PC-9 (cell line): ENCODE measurements around the gene TIMM23. TPM values are rescaled to one million over a fixed set of nuclear protein-coding genes. Genes with fewer than 3 reads are reported as not detected.
A peak's percentile ranks its signal among the peaks of the same experiment; 100 is the strongest.

Experiments
- BruUV-seq: library from RNA; stranded (reverse); fragments of 400-500 nt; replicated peaks from 2 replicates; lab custom pipeline; 2021; lab: Mats Ljungman, UMichigan
- CTCF ChIA-PET: fragments of 300-600 bp; sonication (Branson Sonifier 250); formaldehyde crosslinking; loops from one replicate; lab custom pipeline; 2022; ENCODE audit warnings: antibody characterized with exemption; lab: Charles Lee
- POLR2A ChIA-PET: fragments of 300-600 bp; sonication (Branson Sonifier 250); formaldehyde crosslinking; loops from one replicate; lab custom pipeline; 2022; ENCODE audit warnings: antibody characterized with exemption; ENCODE audit not compliant: unreplicated experiment; lab: Charles Lee
- DNase-seq, 2 experiments: peaks; one replicate each; pipeline versions ENCODE4 v3.0.0 to v3.0.0-alpha.2; 2015 to 2022; ENCODE audit warnings: mixed read lengths in 1 of 2
- H2AFZ ChIP-seq: fragments of 200-600 bp; sonication (generic); 2 replicates; pipeline ENCODE4 v1.8.1; 2017; ENCODE audit warnings: antibody characterized with exemption
- H3F3A ChIP-seq: fragments of 200-600 bp; sonication (generic); 2 replicates; pipeline ENCODE4 v1.8.1; 2017; ENCODE audit warnings: antibody characterized with exemption, mild to moderate bottlenecking, low read depth; ENCODE audit not compliant: insufficient read depth
- H3K27ac ChIP-seq: fragments of 200-600 bp; sonication (generic); 2 replicates; pipeline ENCODE4 v1.6.1; 2016; ENCODE audit warnings: mixed run types
- H3K27me3 ChIP-seq: fragments of 200-600 bp; sonication (generic); 2 replicates; pipeline ENCODE4 v1.6.1; 2016; ENCODE audit warnings: low read depth, mixed run types; ENCODE audit not compliant: insufficient read depth
- H3K36me3 ChIP-seq: fragments of 200-600 bp; sonication (generic); 2 replicates; pipeline ENCODE4 v1.6.1; 2016; ENCODE audit warnings: low read depth, mixed run types
- H3K4me1 ChIP-seq: fragments of 200-600 bp; sonication (generic); replicated peaks from 2 replicates; pipeline ENCODE4 v1.6.1; 2016; ENCODE audit warnings: mixed run types; ENCODE audit not compliant: insufficient read depth
- H3K4me2 ChIP-seq: fragments of 200-600 bp; sonication (generic); 2 replicates; pipeline ENCODE4 v1.6.1; 2017; ENCODE audit warnings: mixed run types
- H3K4me3 ChIP-seq: fragments of 200-600 bp; sonication (generic); 2 replicates; pipeline ENCODE4 v1.6.1; 2016; ENCODE audit warnings: mixed run types
- H3K79me2 ChIP-seq: fragments of 200-600 bp; sonication (generic); 2 replicates; pipeline ENCODE4 v1.6.1; 2017; ENCODE audit warnings: low read depth, mixed run types
- H3K9me2 ChIP-seq: fragments of 200-600 bp; sonication (generic); 2 replicates; pipeline ENCODE4 v1.8.1; 2017; ENCODE audit warnings: mild to moderate bottlenecking; ENCODE audit not compliant: insufficient read depth
- H3K9me3 ChIP-seq: fragments of 200-600 bp; sonication (generic); 2 replicates; pipeline ENCODE4 v1.8.1; 2016; ENCODE audit warnings: low read depth; ENCODE audit not compliant: insufficient read depth
- H4K20me1 ChIP-seq: fragments of 200-600 bp; sonication (generic); 2 replicates; pipeline ENCODE4 v1.8.1; 2017; ENCODE audit not compliant: insufficient read depth
- CTCF ChIP-seq: fragments of 200-600 bp; sonication (generic); conservative IDR thresholded peaks from 2 replicates; pipeline ENCODE4 v1.6.1; 2017; ENCODE audit warnings: mixed run types, antibody characterized with exemption, mild to moderate bottlenecking, moderate library complexity
- EZH2 ChIP-seq: fragments of 200-600 bp; sonication (generic); IDR thresholded peaks from 2 replicates; pipeline ENCODE4 v1.8.0; 2017; ENCODE audit warnings: antibody characterized with exemption, low read depth
- intact Hi-C: fragments of 100-400 bp; cut with micrococcal nuclease; formaldehyde crosslinking; loops from one replicate; pipeline ENCODE4 v1.10.0; 2022; ENCODE audit not compliant: unreplicated experiment
- total RNA-seq: library from RNA; stranded (reverse); gene quantifications from 2 replicates; pipeline ENCODE4 v1.2.3, GENCODE V29; 2021

The TIMM23 gene
- total RNA-seq, 1 experiment from 2014 or later: 82.4 TPM

GRCh38 chr10:46030091-46030937, 58.0 kb downstream of the TIMM23 start, which contains the start of gene NCOA4:
Gene NCOA4, minus strand, starts transcription at chr10:46030623. Its CDS starts 13,943 bp downstream, at chr10:46016680.
- Histone ChIP-seq H2AFZ (peak within 1 kb of the TSS; percentile 80), H4K20me1 (peaks cover 37% of the 10 kb centered on the region), H3K4me1 (peaks cover 28% of the 10 kb centered on the region), H3K79me2 (peaks cover 49% of the 10 kb centered on the region), H3K36me3 (0 out of 2 replicates have a peak, but pooled peaks cover 6% of the 10 kb centered on the region), H3K4me3 (peak within 1 kb of the TSS; percentile 97), H3K27ac (peak within 1 kb of the TSS; percentile 62), H3K4me2 (peak within 1 kb of the TSS; percentile 94), H3K9me3 (no peaks in the 10 kb centered on the region), H3K9me2 (no peaks in the 10 kb centered on the region), H3K27me3 (no peaks in the 10 kb centered on the region), H3F3A (no peaks in the 10 kb centered on the region; the same call in 1 of the 2 replicates)
- BruUV-seq: no TSS peak
- intact Hi-C loops: loop anchor here (5.0 kb wide), 1 partner anchor 793 kb away; no protein-coding TSS in a partner anchor
- ChIA-PET POLR2A (interaction anchor here (0.6 kb wide), 1 partner anchor 1052 kb away, joined by 4 read pairs; the partner anchor contains the start of gene DEPP1), CTCF (no interaction called here)
- TF ChIP-seq CTCF (peak; percentile 77), EZH2 (no peak)
- DNase-seq: peak; percentile 91 to 96

DNA sequence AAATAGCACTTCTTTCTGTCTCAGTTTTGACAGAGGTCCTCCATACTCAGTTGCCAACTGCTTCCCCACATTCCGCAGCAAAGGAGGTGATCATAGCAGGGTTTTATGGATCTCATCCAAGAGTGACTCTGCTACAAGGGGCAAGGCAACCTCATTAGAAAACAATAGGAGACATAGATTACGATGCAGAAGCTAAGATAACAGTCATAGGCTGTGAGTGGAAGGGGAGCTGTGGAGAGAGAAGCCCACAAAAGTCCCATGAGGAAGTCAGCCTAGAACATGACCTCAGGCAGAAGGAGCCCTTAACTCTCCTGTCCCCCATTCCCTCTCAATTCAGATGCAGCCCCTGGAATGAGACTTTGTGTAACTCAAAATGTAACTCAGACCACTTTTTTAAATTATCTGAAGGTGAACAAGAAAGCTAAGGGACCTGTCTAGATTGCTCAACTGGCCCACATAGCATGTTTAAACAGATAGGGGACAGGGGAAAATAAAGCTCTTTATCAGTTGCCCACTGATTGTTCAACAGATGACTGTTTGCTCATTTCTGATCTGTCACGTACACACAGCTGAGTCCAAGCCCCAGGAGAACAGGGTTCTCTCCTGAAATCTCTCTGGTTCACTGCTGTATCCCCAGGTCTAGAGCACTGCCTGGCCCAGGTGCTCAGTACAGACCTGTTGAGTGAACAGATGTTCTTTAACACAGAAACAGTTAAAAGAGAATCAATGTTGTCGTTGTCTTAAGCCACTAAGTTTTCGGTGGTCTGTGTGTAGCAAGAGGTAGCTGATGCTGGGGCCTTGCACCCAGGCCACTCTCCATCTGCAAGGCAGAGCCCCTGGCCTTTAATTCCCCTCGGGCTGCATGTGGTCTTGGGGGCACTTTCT, 59.6 kb downstream of the TIMM23 start:
- Histone ChIP-seq H3K9me3 (no peaks in the 10 kb centered on the region), H3F3A (no peaks in the 10 kb centered on the region), H3K27me3 (no peaks in the 10 kb centered on the region), H3K36me3 (0 out of 2 replicates have a peak, but pooled peaks cover 6% of the 10 kb centered on the region), H4K20me1 (peaks cover 21% of the 10 kb centered on the region), H3K4me2 (no peak overlapping the region), H3K27ac (no peak overlapping the region), H3K4me1 (peaks cover 39% of the 10 kb centered on the region), H3K4me3 (no peak overlapping the region), H2AFZ (no peak overlapping the region; the same call in 1 of the 2 replicates), H3K9me2 (no peaks in the 10 kb centered on the region), H3K79me2 (peaks cover 33% of the 10 kb centered on the region)
- no TSS peak for BruUV-seq
- CTCF ChIA-PET: no interaction called here
- intact Hi-C loops: loop anchor here (5.0 kb wide), 1 partner anchor 795 kb away; no protein-coding TSS in a partner anchor
- no peak for DNase-seq
- no peak for TF ChIP-seq CTCF
- TF ChIP-seq EZH2: no peak
- POLR2A ChIA-PET: no interaction called here

GRCh38 chr10:46033602-46034011, 61.3 kb downstream of the TIMM23 start:
- peak; percentile 69 to 81 for DNase-seq
- Histone ChIP-seq H2AFZ (0 out of 2 replicates have a peak overlapping the region, but pooled peaks have one; percentile 14), H3K36me3 (no peaks in the 10 kb centered on the region), H3K4me1 (peaks cover 32% of the 10 kb centered on the region), H3K4me3 (no peak overlapping the region), H3K9me2 (no peaks in the 10 kb centered on the region), H3K27me3 (no peaks in the 10 kb centered on the region), H4K20me1 (0 out of 2 replicates have a peak, but pooled peaks cover 6% of the 10 kb centered on the region), H3F3A (no peaks in the 10 kb centered on the region), H3K9me3 (no peaks in the 10 kb centered on the region), H3K27ac (peak overlapping the region; percentile 15), H3K79me2 (peaks cover 16% of the 10 kb centered on the region), H3K4me2 (no peak overlapping the region)
- ChIA-PET POLR2A (no interaction called here), CTCF (no interaction called here)
- BruUV-seq: no TSS peak
- TF ChIP-seq EZH2 (no peak), CTCF (no peak)
- intact Hi-C loops: loop anchor here (5.0 kb wide), 1 partner anchor 796 kb away; no protein-coding TSS in a partner anchor
